ENCODE results near the gene DGKZ. TPM values are rescaled to one million over a fixed set of nuclear protein-coding genes. Genes with fewer than 3 reads are reported as not detected.

DGKZ gene
- total and polyA plus RNA-seq, 9 donors, result 8.9 to 46.0 (median 29.4) TPM

GRCh38 chr11:46350695-46351094 is 3.4 kb downstream of the DGKZ start:
- Histone ChIP-seq H3K4me3 (no peak overlapping the region), H3K27ac (no peak overlapping the region), H3K27me3 (no peaks in the 10 kb centered on the region), H3K4me1 (ENCODE audit: insufficient read depth) (peaks cover 28% of the 10 kb centered on the region), H3K36me3 (no peaks in the 10 kb centered on the region), H3K9me3 (no peaks in the 10 kb centered on the region)
- TF ChIP-seq POLR2A (IDR thresholded peaks at IDR 0.05) (no peak), CTCF (IDR thresholded peaks at IDR 0.05) (no peak), EP300 (IDR thresholded peaks at IDR 0.05) (no peak)
- intact Hi-C loops (cut with DNase I), result no loop called here
- no peak for DNase-seq
- 48 to 55% (median 53%) methylated on average over 3 of the region's 3 CpGs for WGBS, 3 donors

- intact Hi-C loops (cut with DNase I), result no loop called here
- Histone ChIP-seq H3K9me3 (no peaks in the 10 kb centered on the region), H3K27me3 (no peaks in the 10 kb centered on the region), H3K27ac (no peak overlapping the region), H3K4me1 (ENCODE audit: insufficient read depth) (peaks cover 28% of the 10 kb centered on the region), H3K36me3 (no peaks in the 10 kb centered on the region), H3K4me3 (no peak overlapping the region)
- no peak for TF ChIP-seq CTCF (IDR thresholded peaks at IDR 0.05)
- TF ChIP-seq EP300 (IDR thresholded peaks at IDR 0.05), result no peak
- no peak for TF ChIP-seq POLR2A (IDR thresholded peaks at IDR 0.05)
- no peak for DNase-seq
- 87 to 91% (median 88%) methylated on average over 8 of the region's 8 CpGs for WGBS, 3 donors
These were observed 3.9 kb downstream of the DGKZ start for GRCh38 chr11:46351148-46351547.

GRCh38 chr11:46351606-46352005 is 4.3 kb downstream of the DGKZ start:
- Histone ChIP-seq H3K4me1 (ENCODE audit: insufficient read depth) (peaks cover 28% of the 10 kb centered on the region), H3K4me3 (no peak overlapping the region), H3K9me3 (no peaks in the 10 kb centered on the region), H3K27me3 (no peaks in the 10 kb centered on the region), H3K36me3 (no peaks in the 10 kb centered on the region), H3K27ac (no peak overlapping the region)
- TF ChIP-seq EP300 (IDR thresholded peaks at IDR 0.05) (no peak), CTCF (IDR thresholded peaks at IDR 0.05) (no peak), POLR2A (IDR thresholded peaks at IDR 0.05) (no peak)
- no peak for DNase-seq
- 52 to 67% (median 53%) methylated on average over 5 of the region's 5 CpGs for WGBS, 3 donors
- intact Hi-C loops (cut with DNase I), result no loop called here

GRCh38 chr11:46352063-46352841 is 5.0 kb downstream of the DGKZ start:
- intact Hi-C loops (cut with DNase I), result no loop called here
- Histone ChIP-seq H3K4me1 (ENCODE audit: insufficient read depth) (peaks cover 24% of the 10 kb centered on the region), H3K36me3 (no peaks in the 10 kb centered on the region), H3K27ac (no peak overlapping the region), H3K4me3 (no peak overlapping the region), H3K9me3 (no peaks in the 10 kb centered on the region), H3K27me3 (no peaks in the 10 kb centered on the region)
- TF ChIP-seq EP300 (IDR thresholded peaks at IDR 0.05), result no peak
- peak; percentile 38 to 60 (median 55) for TF ChIP-seq CTCF (IDR thresholded peaks at IDR 0.05)
- 33 to 43% (median 39%) methylated on average over 24 to 33 of the region's 33 CpGs for WGBS, 3 donors
- peak in 3 of 5 donors; percentile 55 to 71 (median 69) for DNase-seq
